ENCODE measurements around the gene MCTP2. TPM values are rescaled to one million over a fixed set of nuclear protein-coding genes. Genes with fewer than 3 reads are reported as not detected.

Gene MCTP2
- total RNA-seq, 1 experiment from 2014 or later, result 1.3 TPM

GRCh38 chr15:94269954-94270353 is 38.6 kb downstream of the MCTP2 start:
- no peaks in the 10 kb centered on the region for H4K20me1 ChIP-seq (ENCODE audit: control insufficient read depth, insufficient read depth, insufficient read length)
- no peak overlapping the region for H2BK12ac ChIP-seq (ENCODE audit: insufficient read length, low read depth, low read length)
- H2BK20ac ChIP-seq (ENCODE audit: low read depth, low read length, poor library complexity, severe bottlenecking), result no peak overlapping the region
- Mint-ChIP-seq H3K4me1 (no peaks in the 10 kb centered on the region), H3K27ac (no peak overlapping the region), H3K36me3 (ENCODE audit: insufficient read depth in 1 of 3, low read depth in 3 of 3) (no peaks in the 10 kb centered on the region; a peak in 1 of 7 replicates), H3K4me3 (no peak overlapping the region), H3K27me3 (ENCODE audit: low read depth) (no peaks in the 10 kb centered on the region), H3K9me3 (peaks cover 2% of the 10 kb centered on the region in 2 experiments; a peak in 2 of 5 replicates)
- no peak overlapping the region for H2AFZ ChIP-seq (ENCODE audit: low read length)
- WGBS (ENCODE audit: extremely low coverage, insufficient read length, low lambda C conversion rate), result no CpG with 5 or more reads among the region's 2 CpGs
- H3K56ac ChIP-seq (ENCODE audit: insufficient read length, low read depth, low read length), result no peak overlapping the region
- H3K9me3 ChIP-seq (ENCODE audit: control insufficient read depth, low read depth, low read length), result no peaks in the 10 kb centered on the region
- H3K79me2 ChIP-seq (ENCODE audit: insufficient read depth, low read length), result no peaks in the 10 kb centered on the region
- no peaks in the 10 kb centered on the region for H3K23me2 ChIP-seq (ENCODE audit: insufficient read length, low read depth, low read length, poor library complexity, severe bottlenecking)
- no peaks in the 10 kb centered on the region for H3K27me3 ChIP-seq (ENCODE audit: insufficient read depth, low read length)
- H3K18ac ChIP-seq (ENCODE audit: insufficient read length, low read depth, low read length), result no peak overlapping the region
- H4K91ac ChIP-seq (ENCODE audit: insufficient read length, low read depth, low read length), result no peak overlapping the region
- no peak overlapping the region for H2BK5ac ChIP-seq (ENCODE audit: insufficient read length, low read length)
- H3K9ac ChIP-seq (ENCODE audit: extremely low read depth, insufficient read length, low read length), result no peak overlapping the region
- H3K79me1 ChIP-seq (ENCODE audit: insufficient read depth, low read depth, low read length, poor library complexity, severe bottlenecking), result no peaks in the 10 kb centered on the region
- H2BK120ac ChIP-seq (ENCODE audit: low read depth, low read length, poor library complexity, severe bottlenecking), result no peak overlapping the region
- no peak overlapping the region for H3K27ac ChIP-seq (ENCODE audit: insufficient read length, low read depth, low read length)
- no peak overlapping the region for H4K8ac ChIP-seq (replicated peaks; ENCODE audit: insufficient read length, low read depth, low read length)
- no peaks in the 10 kb centered on the region for H3K4me1 ChIP-seq (ENCODE audit: insufficient read depth, low read length)
- H3K4me2 ChIP-seq (ENCODE audit: insufficient read depth, insufficient read length, low read length), result no peak overlapping the region
- H4K5ac ChIP-seq (ENCODE audit: insufficient read length, low read depth, low read length), result no peak overlapping the region
- no peak overlapping the region for H3T11ph ChIP-seq (ENCODE audit: low read length)
- no peak overlapping the region for H3K14ac ChIP-seq (ENCODE audit: insufficient read depth, low read length)
- H2AK5ac ChIP-seq (ENCODE audit: insufficient read length, low read length), result no peak overlapping the region
- DNase-seq, result no peak
- no peak overlapping the region for H2BK15ac ChIP-seq (ENCODE audit: low read depth, low read length)
- TF ChIP-seq CTCF (conservative IDR thresholded peaks at IDR 0.05), result no peak
- no peak overlapping the region for H3K4ac ChIP-seq (ENCODE audit: low read depth, low read length)
- no peak overlapping the region for H3K23ac ChIP-seq (ENCODE audit: insufficient read length, low read depth, low read length)

All from H9 (cell line).